WTC11 (cell line): ENCODE measurements around the gene MLF2.

Experiments
- AFF4 ChIP-seq: sonication (generic); formaldehyde crosslinking; IDR thresholded peaks from 2 replicates; pipeline ENCODE4 v1.8.1; 2023; ENCODE audit warnings: mild to moderate bottlenecking, missing genetic modification reagents, borderline replicate concordance
- ATF1 ChIP-seq: sonication (generic); formaldehyde crosslinking; IDR thresholded peaks from 2 replicates; pipeline ENCODE4 v1.8.1; 2023; ENCODE audit warnings: mild to moderate bottlenecking, moderate library complexity, missing genetic modification reagents
- CTCF ChIP-seq: fragments of 200-600 bp; IDR thresholded peaks from 2 replicates; pipeline ENCODE4 v1.8.0; 2022; ENCODE audit warnings: antibody characterized with exemption
- GABPB1 ChIP-seq: sonication (generic); formaldehyde crosslinking; IDR thresholded peaks from 2 replicates; pipeline ENCODE4 v1.8.1; 2023; ENCODE audit warnings: mild to moderate bottlenecking, missing genetic modification reagents
- NFYB ChIP-seq: sonication (generic); formaldehyde crosslinking; conservative IDR thresholded peaks from 2 replicates; pipeline ENCODE4 v1.8.0; 2022; ENCODE audit warnings: low read depth, missing genetic modification reagents
- NR2C2 ChIP-seq: sonication (generic); formaldehyde crosslinking; IDR thresholded peaks from 2 replicates; pipeline ENCODE4 v1.8.0; 2022; ENCODE audit warnings: mild to moderate bottlenecking, missing genetic modification reagents
- STAT6 ChIP-seq: sonication (generic); formaldehyde crosslinking; conservative IDR thresholded peaks from 2 replicates; pipeline ENCODE4 v1.8.1; 2023; ENCODE audit warnings: mild to moderate bottlenecking, low read depth, missing genetic modification reagents, moderate library complexity
- ZMAT4 ChIP-seq: fragments of 250-450 bp; sonication (Bioruptor Pico); IDR thresholded peaks from 2 replicates; pipeline ENCODE4 v1.9.0; 2021; ENCODE audit warnings: mild to moderate bottlenecking
- ZNF317 ChIP-seq: sonication (generic); formaldehyde crosslinking; IDR thresholded peaks from 2 replicates; pipeline ENCODE4 v1.8.1; 2023; ENCODE audit warnings: low read depth, mild to moderate bottlenecking, moderate library complexity, missing genetic modification reagents, borderline replicate concordance

GRCh38 chr12:6778574-6779550 lies 25.9 kb upstream of the MLF2 start:
- no peak for TF ChIP-seq AFF4 (CRISPR knock-in tag)
- TF ChIP-seq CTCF = peak; percentile 88
- TF ChIP-seq NR2C2 (CRISPR knock-in tag) = no peak
- no peak for TF ChIP-seq ZNF317 (CRISPR knock-in tag)
- no peak for TF ChIP-seq NFYB (CRISPR knock-in tag)
- no peak for TF ChIP-seq ZMAT4 (CRISPR knock-in tag)
- TF ChIP-seq STAT6 = no peak
- no peak; the same call in 1 of the 2 replicates for TF ChIP-seq GABPB1 (CRISPR knock-in tag)
- 0 out of 2 replicates have a peak, but pooled peaks have one; percentile 35 for TF ChIP-seq ATF1 (CRISPR knock-in tag)
